ENCODE results near the gene MXRA7.

MXRA7 gene

DNA sequence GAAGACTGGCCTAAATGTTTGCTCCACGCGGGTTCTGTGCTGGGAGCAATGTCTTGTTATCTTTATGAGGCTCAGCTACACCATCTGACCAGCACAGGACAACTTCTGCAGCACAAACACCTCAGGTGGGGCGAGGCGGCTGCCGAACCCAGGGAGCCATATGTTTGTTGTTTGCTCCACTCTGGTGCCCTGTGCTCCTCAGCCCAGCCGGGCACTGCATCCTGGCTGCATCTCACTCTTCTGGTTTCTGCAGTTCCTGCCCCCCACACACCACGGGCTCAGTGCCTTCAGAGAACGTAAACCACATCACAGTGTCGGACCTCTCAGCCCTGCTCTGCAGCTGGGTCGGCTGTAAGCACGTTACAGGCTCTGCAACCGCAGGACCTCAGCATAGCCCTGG, 32.4 kb downstream of the MXRA7 start:
- no peak overlapping the region for H3K4me3 ChIP-seq (ENCODE audit: low read depth, low read length)
- TF ChIP-seq, protein P1, sequence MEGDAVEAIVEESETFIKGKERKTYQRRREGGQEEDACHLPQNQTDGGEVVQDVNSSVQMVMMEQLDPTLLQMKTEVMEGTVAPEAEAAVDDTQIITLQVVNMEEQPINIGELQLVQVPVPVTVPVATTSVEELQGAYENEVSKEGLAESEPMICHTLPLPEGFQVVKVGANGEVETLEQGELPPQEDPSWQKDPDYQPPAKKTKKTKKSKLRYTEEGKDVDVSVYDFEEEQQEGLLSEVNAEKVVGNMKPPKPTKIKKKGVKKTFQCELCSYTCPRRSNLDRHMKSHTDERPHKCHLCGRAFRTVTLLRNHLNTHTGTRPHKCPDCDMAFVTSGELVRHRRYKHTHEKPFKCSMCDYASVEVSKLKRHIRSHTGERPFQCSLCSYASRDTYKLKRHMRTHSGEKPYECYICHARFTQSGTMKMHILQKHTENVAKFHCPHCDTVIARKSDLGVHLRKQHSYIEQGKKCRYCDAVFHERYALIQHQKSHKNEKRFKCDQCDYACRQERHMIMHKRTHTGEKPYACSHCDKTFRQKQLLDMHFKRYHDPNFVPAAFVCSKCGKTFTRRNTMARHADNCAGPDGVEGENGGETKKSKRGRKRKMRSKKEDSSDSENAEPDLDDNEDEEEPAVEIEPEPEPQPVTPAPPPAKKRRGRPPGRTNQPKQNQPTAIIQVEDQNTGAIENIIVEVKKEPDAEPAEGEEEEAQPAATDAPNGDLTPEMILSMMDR (IDR thresholded peaks at IDR 0.05; ENCODE audit: low read depth, low read length, missing control alignments) = no peak
- no peak for DNase-seq (ENCODE audit: low read depth)

DNA sequence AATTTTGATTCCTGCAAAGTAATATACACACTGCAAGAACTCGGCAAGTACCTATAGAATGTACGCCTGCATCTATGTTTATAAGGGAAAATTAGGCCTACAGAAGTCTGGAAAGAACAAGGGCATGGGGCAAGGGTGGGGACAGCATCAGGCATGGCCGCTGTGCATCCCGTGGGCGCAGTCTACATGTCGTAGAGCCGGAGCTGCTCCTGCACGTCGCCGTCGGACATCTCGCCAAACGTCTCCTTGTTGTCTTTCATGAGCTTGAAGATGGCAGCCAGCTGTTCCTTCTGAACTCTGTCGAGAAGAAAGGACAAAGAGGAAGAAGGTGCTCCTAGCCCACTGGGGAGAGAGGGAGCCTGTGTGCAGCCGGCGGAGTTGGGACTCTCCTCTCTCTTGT, 33.4 kb downstream of the MXRA7 start:
- no peak for DNase-seq (ENCODE audit: low read depth)
- TF ChIP-seq, protein P1 (IDR thresholded peaks at IDR 0.05; ENCODE audit: low read depth, low read length, missing control alignments) = no peak
- no peak overlapping the region for H3K4me3 ChIP-seq (ENCODE audit: low read depth, low read length)

DNA sequence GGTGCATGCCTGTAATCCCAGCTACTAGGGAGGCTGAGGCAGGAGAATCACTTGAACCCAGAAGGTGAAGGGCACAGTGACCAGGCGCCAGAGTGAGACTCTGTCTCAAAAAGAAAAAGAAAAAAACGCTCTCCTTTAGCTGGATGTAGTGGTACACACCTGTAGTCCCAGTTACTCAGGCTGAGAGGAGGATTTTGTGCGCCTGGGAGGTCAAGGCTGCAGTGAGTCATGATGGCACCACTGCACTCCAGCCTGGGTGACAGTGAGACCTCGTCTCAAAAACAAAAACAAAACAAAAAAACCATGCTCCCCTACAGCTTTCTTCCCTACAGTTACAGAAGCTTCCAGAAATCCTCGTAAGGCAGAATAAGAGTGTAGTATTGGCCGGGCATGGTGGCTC, 34.1 kb downstream of the MXRA7 start:
- TF ChIP-seq, protein P1 (IDR thresholded peaks at IDR 0.05; ENCODE audit: low read depth, low read length, missing control alignments) = no peak
- H3K4me3 ChIP-seq (ENCODE audit: low read depth, low read length) = no peak overlapping the region
- DNase-seq (ENCODE audit: low read depth) = no peak

DNA sequence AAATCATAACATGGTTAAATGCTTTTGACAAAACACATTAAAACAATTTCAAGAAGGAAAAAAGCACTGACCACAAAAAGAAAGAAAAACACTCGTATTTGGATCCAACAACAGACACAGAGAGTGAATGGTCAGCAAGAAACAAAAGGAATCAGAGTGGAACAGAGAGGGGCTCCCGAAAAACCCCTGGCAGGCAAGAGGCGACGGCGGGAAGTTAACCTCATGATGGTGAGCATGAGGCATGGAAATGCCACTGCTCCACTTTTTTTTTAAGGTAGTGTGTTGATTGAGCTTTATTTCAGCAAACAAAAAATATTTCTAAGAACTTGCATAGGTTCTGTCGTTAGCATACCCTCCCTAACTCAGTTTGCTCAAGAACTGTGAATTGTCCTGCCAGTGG, 35.1 kb downstream of the MXRA7 start:
- DNase-seq (ENCODE audit: low read depth) = no peak
- H3K4me3 ChIP-seq (ENCODE audit: low read depth, low read length) = no peak overlapping the region
- TF ChIP-seq, protein P1 (IDR thresholded peaks at IDR 0.05; ENCODE audit: low read depth, low read length, missing control alignments) = no peak

DNA sequence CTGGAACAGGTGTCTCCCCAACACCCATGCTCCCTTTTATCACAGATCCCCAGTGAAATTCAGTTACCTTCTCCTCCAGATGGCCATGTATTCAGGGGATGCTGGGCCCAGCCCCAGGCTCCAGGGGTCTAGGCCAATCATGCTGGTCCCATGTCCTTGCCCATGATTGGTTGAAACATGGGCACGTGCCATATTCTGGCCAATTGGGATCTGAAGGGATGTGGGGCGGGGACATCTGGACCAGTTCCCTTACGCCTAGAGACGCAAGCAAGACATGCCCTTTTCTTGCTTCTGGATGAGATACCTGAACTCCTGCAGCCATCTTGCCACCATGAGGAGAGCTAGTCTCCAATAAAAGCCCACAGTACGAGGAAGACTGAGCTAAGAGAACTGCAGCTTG, 36.2 kb downstream of the MXRA7 start:
- H3K4me3 ChIP-seq (ENCODE audit: low read depth, low read length) = no peak overlapping the region
- DNase-seq (ENCODE audit: low read depth) = no peak
- TF ChIP-seq, protein P1 (IDR thresholded peaks at IDR 0.05; ENCODE audit: low read depth, low read length, missing control alignments) = no peak

DNA sequence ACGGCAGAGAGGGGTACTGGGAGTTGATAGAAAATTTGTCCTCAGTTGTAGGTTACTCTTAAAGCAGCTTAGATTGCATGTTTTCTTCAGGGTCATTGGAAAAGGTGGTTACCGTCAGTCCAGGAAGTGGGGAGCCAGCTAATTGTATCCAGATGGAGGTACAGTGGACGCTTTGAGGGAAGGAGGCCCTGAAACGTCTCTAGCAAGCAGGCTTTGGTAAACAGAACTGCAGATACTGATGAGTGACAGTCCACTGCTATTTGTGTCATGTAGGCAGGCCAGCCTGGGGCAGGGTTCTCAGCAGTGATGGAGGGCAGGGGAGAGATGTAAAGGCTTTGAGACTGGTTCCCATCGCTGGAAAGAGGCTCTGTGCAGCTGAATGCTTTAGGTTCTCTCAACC, 37.0 kb downstream of the MXRA7 start:
- DNase-seq (ENCODE audit: low read depth) = no peak
- TF ChIP-seq, protein P1 (IDR thresholded peaks at IDR 0.05; ENCODE audit: low read depth, low read length, missing control alignments) = no peak
- H3K4me3 ChIP-seq (ENCODE audit: low read depth, low read length) = no peak overlapping the region

DNA sequence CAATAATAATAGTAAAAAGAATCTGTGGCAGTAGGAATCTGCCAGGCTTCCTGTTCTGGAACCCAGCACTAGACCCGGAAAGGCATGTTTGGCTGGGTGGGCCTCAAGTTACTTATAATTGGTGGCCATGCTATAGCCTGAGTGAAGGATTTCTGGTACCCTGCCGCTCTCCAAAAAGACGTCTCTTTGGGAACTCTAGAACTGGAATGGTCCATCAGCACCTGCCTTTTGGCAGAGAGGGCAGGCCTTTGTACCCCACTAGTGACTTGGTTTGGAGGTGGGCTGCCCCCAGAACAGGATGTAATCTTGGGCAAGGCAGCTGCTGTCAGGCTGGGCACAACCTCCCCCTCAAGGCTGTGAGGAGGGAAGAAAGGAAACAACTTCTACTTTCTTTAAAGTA, 37.9 kb downstream of the MXRA7 start:
- H3K4me3 ChIP-seq (ENCODE audit: low read depth, low read length) = no peak overlapping the region
- TF ChIP-seq, protein P1 (IDR thresholded peaks at IDR 0.05; ENCODE audit: low read depth, low read length, missing control alignments) = no peak
- no peak for DNase-seq (ENCODE audit: low read depth)

Measured in GM12864 (cell line).